ENCODE data around the gene ATP5F1E. TPM values are rescaled to one million over a fixed set of nuclear protein-coding genes. Genes with fewer than 3 reads are reported as not detected.
A peak's percentile ranks its signal among the peaks of the same experiment; 100 is the strongest.

Gene ATP5F1E
- total RNA-seq, 1 donor from 2014 or later = 69.7 TPM

GRCh38 chr20:59017493-59018231, 14.5 kb downstream of the ATP5F1E start:
- Mint-ChIP-seq H3K9me3 (ENCODE audit: low read depth) (no peaks in the 10 kb centered on the region), H3K27ac (no peak overlapping the region), H3K36me3 (ENCODE audit: insufficient read depth) (peaks cover under 1% of the 10 kb centered on the region), H3K27me3 (peaks cover 25% of the 10 kb centered on the region), H3K4me3 (ENCODE audit: low read depth) (no peak overlapping the region), H3K4me1 (ENCODE audit: low read depth) (peaks cover 15% of the 10 kb centered on the region)
- no peak for DNase-seq (ENCODE audit: low spot score, unreplicated experiment)
- TF ChIP-seq, protein P1, sequence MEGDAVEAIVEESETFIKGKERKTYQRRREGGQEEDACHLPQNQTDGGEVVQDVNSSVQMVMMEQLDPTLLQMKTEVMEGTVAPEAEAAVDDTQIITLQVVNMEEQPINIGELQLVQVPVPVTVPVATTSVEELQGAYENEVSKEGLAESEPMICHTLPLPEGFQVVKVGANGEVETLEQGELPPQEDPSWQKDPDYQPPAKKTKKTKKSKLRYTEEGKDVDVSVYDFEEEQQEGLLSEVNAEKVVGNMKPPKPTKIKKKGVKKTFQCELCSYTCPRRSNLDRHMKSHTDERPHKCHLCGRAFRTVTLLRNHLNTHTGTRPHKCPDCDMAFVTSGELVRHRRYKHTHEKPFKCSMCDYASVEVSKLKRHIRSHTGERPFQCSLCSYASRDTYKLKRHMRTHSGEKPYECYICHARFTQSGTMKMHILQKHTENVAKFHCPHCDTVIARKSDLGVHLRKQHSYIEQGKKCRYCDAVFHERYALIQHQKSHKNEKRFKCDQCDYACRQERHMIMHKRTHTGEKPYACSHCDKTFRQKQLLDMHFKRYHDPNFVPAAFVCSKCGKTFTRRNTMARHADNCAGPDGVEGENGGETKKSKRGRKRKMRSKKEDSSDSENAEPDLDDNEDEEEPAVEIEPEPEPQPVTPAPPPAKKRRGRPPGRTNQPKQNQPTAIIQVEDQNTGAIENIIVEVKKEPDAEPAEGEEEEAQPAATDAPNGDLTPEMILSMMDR (IDR thresholded peaks at IDR 0.05; ENCODE audit: unreplicated experiment) = no peak

- Mint-ChIP-seq H3K27ac (peak overlapping the region; percentile 1), H3K4me1 (ENCODE audit: low read depth) (peaks cover 15% of the 10 kb centered on the region), H3K4me3 (ENCODE audit: low read depth) (no peak overlapping the region), H3K9me3 (ENCODE audit: low read depth) (no peaks in the 10 kb centered on the region), H3K36me3 (ENCODE audit: insufficient read depth) (no peaks in the 10 kb centered on the region), H3K27me3 (peaks cover 30% of the 10 kb centered on the region)
- no peak for DNase-seq (ENCODE audit: low spot score, unreplicated experiment)
- TF ChIP-seq, protein P1 (IDR thresholded peaks at IDR 0.05; ENCODE audit: unreplicated experiment) = no peak
These were observed 15.2 kb downstream of the ATP5F1E start for GRCh38 chr20:59016795-59017492.

- H3K27ac Mint-ChIP-seq = peak overlapping the region; percentile 21
- H3K9me3 Mint-ChIP-seq (ENCODE audit: low read depth) = no peaks in the 10 kb centered on the region
- no peaks in the 10 kb centered on the region for H3K36me3 Mint-ChIP-seq (ENCODE audit: insufficient read depth)
- TF ChIP-seq, protein P1 (IDR thresholded peaks at IDR 0.05; ENCODE audit: unreplicated experiment) = no peak
- H3K27me3 Mint-ChIP-seq = peaks cover 35% of the 10 kb centered on the region
- DNase-seq (ENCODE audit: low spot score, unreplicated experiment) = no peak
- H3K4me3 Mint-ChIP-seq (ENCODE audit: low read depth) = no peak overlapping the region
- peaks cover 15% of the 10 kb centered on the region for H3K4me1 Mint-ChIP-seq (ENCODE audit: low read depth)
These were observed 16.1 kb downstream of the ATP5F1E start for GRCh38 chr20:59015812-59016711.

GRCh38 chr20:59015411-59015810, 16.7 kb downstream of the ATP5F1E start:
- no peak overlapping the region for H3K4me3 Mint-ChIP-seq (ENCODE audit: low read depth)
- H3K27ac Mint-ChIP-seq = no peak overlapping the region

More at GRCh38 chr20:59015411-59015810, 16.7 kb downstream of the ATP5F1E start:
- H3K27me3 Mint-ChIP-seq = peaks cover 39% of the 10 kb centered on the region
- H3K9me3 Mint-ChIP-seq (ENCODE audit: low read depth) = no peaks in the 10 kb centered on the region
- DNase-seq (ENCODE audit: low spot score, unreplicated experiment) = no peak
- no peaks in the 10 kb centered on the region for H3K36me3 Mint-ChIP-seq (ENCODE audit: insufficient read depth)
- TF ChIP-seq, protein P1 (IDR thresholded peaks at IDR 0.05; ENCODE audit: unreplicated experiment) = no peak
- H3K4me1 Mint-ChIP-seq (ENCODE audit: low read depth) = peaks cover 15% of the 10 kb centered on the region
